Thyroid gland (tissue), 4 donors: ENCODE data around the gene WDFY1.

Experiments used
- CTCF ChIP-seq, 6 experiments: fragments of 200-600 bp in 3 of 6; fragments of 450-650 bp in 3 of 6; sonication (generic) in 3 of 6; IDR thresholded peaks; one replicate each; pipeline ENCODE4 v1.5.1; 2016 to 2019; ENCODE audit warnings: antibody characterized with exemption in 6 of 6, mild to moderate bottlenecking in 2 of 6, inconsistent platforms in 1 of 6, moderate library complexity in 1 of 6
- POLR2A ChIP-seq, 2 donors: fragments of 450-650 bp; IDR thresholded peaks; one replicate each; pipeline ENCODE4 v1.6.1; 2017; ENCODE audit warnings: antibody characterized with exemption in 2 of 2, mild to moderate bottlenecking in 2 of 2, moderate library complexity in 1 of 2

GRCh38 chr2:223920109-223920508 lies 25.0 kb downstream of the WDFY1 start:
- no peak for TF ChIP-seq CTCF (IDR thresholded peaks at IDR 0.05)
- no peak for TF ChIP-seq POLR2A (IDR thresholded peaks at IDR 0.05)
